ENCODE data around the gene HSPB7.

Gene HSPB7

DNA sequence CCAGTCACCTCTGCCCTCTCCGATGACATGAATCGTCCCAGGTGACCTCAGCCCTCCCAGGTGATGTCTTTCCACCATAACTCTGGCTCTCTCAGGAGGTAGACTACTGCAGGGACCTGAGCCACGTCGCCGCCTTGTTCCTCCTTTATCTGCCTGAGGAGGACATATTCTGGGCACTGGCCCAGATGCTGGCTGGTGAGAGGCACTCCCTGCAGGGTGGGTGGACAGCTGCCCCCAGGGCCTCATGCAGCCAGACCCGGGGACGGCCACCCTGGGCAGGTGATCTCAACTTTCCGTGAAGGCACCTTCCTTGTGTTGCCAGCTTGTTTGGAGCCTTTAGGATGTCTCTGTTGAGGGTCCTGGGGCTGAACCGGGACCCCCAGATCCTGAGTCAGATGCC, 28.1 kb downstream of the HSPB7 start:
- TF ChIP-seq TAF1 (IDR thresholded peaks at IDR 0.05; ENCODE audit: borderline replicate concordance, insufficient read depth, low read length) (no peak), POLR2AphosphoS5 (IDR thresholded peaks at IDR 0.05; ENCODE audit: low read depth, low read length) (no peak), SIN3A (IDR thresholded peaks at IDR 0.05; ENCODE audit: borderline replicate concordance, insufficient read depth, low read length) (no peak), FOXP2 (optimal IDR thresholded peaks at IDR 0.05; ENCODE audit: borderline replicate concordance, extremely low read depth, extremely low read length, insufficient read depth) (no peak)
- TF ChIP-seq, protein P1, sequence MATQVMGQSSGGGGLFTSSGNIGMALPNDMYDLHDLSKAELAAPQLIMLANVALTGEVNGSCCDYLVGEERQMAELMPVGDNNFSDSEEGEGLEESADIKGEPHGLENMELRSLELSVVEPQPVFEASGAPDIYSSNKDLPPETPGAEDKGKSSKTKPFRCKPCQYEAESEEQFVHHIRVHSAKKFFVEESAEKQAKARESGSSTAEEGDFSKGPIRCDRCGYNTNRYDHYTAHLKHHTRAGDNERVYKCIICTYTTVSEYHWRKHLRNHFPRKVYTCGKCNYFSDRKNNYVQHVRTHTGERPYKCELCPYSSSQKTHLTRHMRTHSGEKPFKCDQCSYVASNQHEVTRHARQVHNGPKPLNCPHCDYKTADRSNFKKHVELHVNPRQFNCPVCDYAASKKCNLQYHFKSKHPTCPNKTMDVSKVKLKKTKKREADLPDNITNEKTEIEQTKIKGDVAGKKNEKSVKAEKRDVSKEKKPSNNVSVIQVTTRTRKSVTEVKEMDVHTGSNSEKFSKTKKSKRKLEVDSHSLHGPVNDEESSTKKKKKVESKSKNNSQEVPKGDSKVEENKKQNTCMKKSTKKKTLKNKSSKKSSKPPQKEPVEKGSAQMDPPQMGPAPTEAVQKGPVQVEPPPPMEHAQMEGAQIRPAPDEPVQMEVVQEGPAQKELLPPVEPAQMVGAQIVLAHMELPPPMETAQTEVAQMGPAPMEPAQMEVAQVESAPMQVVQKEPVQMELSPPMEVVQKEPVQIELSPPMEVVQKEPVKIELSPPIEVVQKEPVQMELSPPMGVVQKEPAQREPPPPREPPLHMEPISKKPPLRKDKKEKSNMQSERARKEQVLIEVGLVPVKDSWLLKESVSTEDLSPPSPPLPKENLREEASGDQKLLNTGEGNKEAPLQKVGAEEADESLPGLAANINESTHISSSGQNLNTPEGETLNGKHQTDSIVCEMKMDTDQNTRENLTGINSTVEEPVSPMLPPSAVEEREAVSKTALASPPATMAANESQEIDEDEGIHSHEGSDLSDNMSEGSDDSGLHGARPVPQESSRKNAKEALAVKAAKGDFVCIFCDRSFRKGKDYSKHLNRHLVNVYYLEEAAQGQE (IDR thresholded peaks at IDR 0.05; ENCODE audit: insufficient read depth in 1 of 2, low read depth in 2 of 2, low read length in 2 of 2): no peak

DNA sequence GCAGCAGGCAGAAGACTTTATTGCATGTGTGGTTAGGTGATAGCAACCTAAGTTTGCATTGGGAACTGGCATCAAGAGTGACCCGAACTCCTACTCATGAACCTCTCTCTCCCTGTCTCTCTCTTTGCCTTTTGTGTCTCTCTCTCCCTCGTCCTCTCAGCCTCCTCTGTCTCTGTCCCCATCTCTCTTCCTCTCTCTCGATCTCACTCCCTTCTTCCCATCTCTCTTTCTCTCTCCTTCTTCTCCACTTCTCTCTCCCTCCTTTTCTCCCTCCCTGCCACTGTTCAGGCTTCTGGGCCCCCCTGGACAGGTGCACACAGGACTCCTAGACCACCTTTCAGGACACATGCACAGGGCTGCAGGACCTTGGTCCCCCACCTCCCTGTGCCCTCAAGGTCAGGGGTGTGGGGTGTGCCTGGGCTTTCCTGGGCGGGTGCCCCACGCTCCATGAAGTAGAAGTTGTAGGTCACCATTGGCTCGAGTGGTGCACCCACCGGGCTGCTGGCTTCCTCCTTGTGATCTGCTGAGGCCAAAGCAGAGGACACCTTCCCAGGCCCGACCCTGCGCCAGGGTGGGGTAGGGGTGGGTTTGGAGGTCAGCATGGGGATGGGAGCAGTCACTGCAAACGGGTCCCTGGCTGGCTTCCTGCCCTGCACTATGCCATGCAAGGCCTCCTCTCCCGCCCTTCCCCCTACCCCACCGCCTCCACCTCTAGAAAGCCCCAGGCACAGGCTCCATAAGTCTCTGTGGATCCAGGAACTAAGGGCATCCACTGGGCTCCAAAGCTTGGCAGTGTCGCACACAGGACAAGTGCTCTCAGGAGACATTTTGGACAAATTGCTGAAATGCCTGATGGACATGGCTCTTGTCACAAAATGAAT, 28.7 kb downstream of the HSPB7 start:
- no peak for TF ChIP-seq FOXP2 (optimal IDR thresholded peaks at IDR 0.05; ENCODE audit: borderline replicate concordance, extremely low read depth, extremely low read length, insufficient read depth)
- TF ChIP-seq, protein P1 (IDR thresholded peaks at IDR 0.05; ENCODE audit: insufficient read depth in 1 of 2, low read depth in 2 of 2, low read length in 2 of 2): no peak
- TF ChIP-seq POLR2AphosphoS5 (IDR thresholded peaks at IDR 0.05; ENCODE audit: low read depth, low read length): no peak
- TF ChIP-seq TAF1 (IDR thresholded peaks at IDR 0.05; ENCODE audit: borderline replicate concordance, insufficient read depth, low read length): no peak
- no peak for TF ChIP-seq SIN3A (IDR thresholded peaks at IDR 0.05; ENCODE audit: borderline replicate concordance, insufficient read depth, low read length)

DNA sequence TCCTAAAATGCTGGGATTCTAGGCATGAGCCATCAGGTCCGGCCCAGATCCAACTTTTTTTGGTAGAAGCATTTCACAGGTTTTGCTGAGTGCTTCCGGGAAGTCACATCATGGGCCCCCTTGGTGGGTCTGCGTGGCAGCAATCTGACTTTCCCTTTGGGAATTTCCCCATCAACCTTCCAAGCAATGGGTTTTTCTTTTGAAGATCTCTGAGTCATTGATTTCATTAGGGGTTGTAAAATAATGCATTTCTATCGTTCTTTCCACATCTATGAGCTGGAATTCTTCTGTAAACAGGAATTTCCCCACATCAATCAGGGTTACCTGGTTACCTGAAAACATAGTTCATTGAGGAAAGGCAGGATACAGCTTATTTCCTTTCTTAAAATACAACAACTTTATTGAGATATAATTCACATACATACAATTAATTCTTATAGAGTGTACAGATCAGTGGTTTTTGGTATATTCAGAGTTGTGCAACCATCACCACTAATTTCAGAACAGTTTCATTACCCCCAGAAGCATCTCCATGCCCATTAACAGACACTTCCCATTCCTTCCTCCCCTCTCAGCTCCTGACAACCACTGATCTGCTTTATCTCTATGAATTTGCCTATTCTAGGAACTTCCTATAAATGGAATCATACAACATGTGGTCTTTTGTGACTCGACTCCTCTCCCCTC, 32.1 kb downstream of the HSPB7 start:
- TF ChIP-seq TAF1 (IDR thresholded peaks at IDR 0.05; ENCODE audit: borderline replicate concordance, insufficient read depth, low read length): no peak
- no peak for TF ChIP-seq POLR2AphosphoS5 (IDR thresholded peaks at IDR 0.05; ENCODE audit: low read depth, low read length)
- TF ChIP-seq, protein P1 (IDR thresholded peaks at IDR 0.05; ENCODE audit: insufficient read depth in 1 of 2, low read depth in 2 of 2, low read length in 2 of 2): no peak
- no peak for TF ChIP-seq FOXP2 (optimal IDR thresholded peaks at IDR 0.05; ENCODE audit: borderline replicate concordance, extremely low read depth, extremely low read length, insufficient read depth)
- no peak for TF ChIP-seq SIN3A (IDR thresholded peaks at IDR 0.05; ENCODE audit: borderline replicate concordance, insufficient read depth, low read length)

DNA sequence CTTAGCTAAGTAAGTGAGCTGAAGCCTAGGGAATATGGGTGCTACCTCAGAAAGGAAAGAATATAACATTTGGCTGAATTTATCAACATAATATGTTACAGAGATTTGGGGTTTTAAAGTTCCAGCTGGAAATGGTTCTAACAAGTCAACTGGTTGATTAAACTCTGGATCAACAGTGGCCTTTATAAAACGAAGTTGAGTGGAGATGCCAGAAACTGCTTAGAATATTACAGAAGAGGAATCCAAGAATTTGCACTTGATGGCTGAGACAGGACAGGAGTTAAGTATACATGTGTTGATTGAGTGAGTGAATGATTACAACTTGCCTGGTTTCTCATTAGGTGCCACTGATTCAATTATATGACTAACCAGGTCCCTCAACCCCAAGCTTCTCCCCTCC, 34.6 kb downstream of the HSPB7 start:
- no peak for TF ChIP-seq SIN3A (IDR thresholded peaks at IDR 0.05; ENCODE audit: borderline replicate concordance, insufficient read depth, low read length)
- no peak for TF ChIP-seq FOXP2 (optimal IDR thresholded peaks at IDR 0.05; ENCODE audit: borderline replicate concordance, extremely low read depth, extremely low read length, insufficient read depth)
- TF ChIP-seq POLR2AphosphoS5 (IDR thresholded peaks at IDR 0.05; ENCODE audit: low read depth, low read length): no peak
- TF ChIP-seq TAF1 (IDR thresholded peaks at IDR 0.05; ENCODE audit: borderline replicate concordance, insufficient read depth, low read length): no peak
- TF ChIP-seq, protein P1 (IDR thresholded peaks at IDR 0.05; ENCODE audit: insufficient read depth in 1 of 2, low read depth in 2 of 2, low read length in 2 of 2): no peak

Measured in PFSK-1 (cell line).